ENCODE measurements around the gene TAP2. TPM values are rescaled to one million over a fixed set of nuclear protein-coding genes. Genes with fewer than 3 reads are reported as not detected.

TAP2 gene
- total RNA-seq, 1 experiment from 2014 or later, result 67.8 TPM

GRCh38 chr6:32792901-32793435 lies 45.6 kb downstream of the TAP2 start:
- no peak for DNase-seq (ENCODE audit: low read depth)

GRCh38 chr6:32790306-32790705 lies 48.2 kb downstream of the TAP2 start:
- DNase-seq (ENCODE audit: low read depth), result no peak

Other genes with a start within 250 kb of the TAP2 start
- 0.17 TPM in 1 of 2 replicates, not detected in the other for gene HLA-DRB1, start 248.9 kb downstream of the TAP2 start, total RNA-seq (2014; rRNA removed; shearing (Covaris generic))
- not detected in 2 replicates for gene HLA-DQA1, start 201.3 kb downstream of the TAP2 start, total RNA-seq (2014; rRNA removed; shearing (Covaris generic))
- gene HLA-DQB1, start 172.1 kb downstream of the TAP2 start, total RNA-seq (2014; rRNA removed; shearing (Covaris generic)), result not detected in 2 replicates
- gene HLA-DQA2, start 97.3 kb downstream of the TAP2 start, total RNA-seq (2014; rRNA removed; shearing (Covaris generic)), result not detected in 2 replicates
- gene HLA-DQB2, start 75.2 kb downstream of the TAP2 start, total RNA-seq (2014; rRNA removed; shearing (Covaris generic)), result not detected in 2 replicates
- 5.7 and 6.3 TPM in 2 replicates for gene HLA-DOB, start 21.7 kb downstream of the TAP2 start, total RNA-seq (2014; rRNA removed; shearing (Covaris generic))
- gene PSMB8, start 5.3 kb upstream of the TAP2 start, total RNA-seq (2014; rRNA removed; shearing (Covaris generic)), result 350 and 427 TPM in 2 replicates
- 356 and 472 TPM in 2 replicates for gene TAP1, start 15.0 kb upstream of the TAP2 start, total RNA-seq (2014; rRNA removed; shearing (Covaris generic))
- gene PSMB9, start 15.5 kb upstream of the TAP2 start, total RNA-seq (2014; rRNA removed; shearing (Covaris generic)), result 339 and 412 TPM in 2 replicates
- 5.1 and 8.3 TPM in 2 replicates for gene HLA-DMB, start 102.3 kb upstream of the TAP2 start, total RNA-seq (2014; rRNA removed; shearing (Covaris generic))
- 11.4 and 12.3 TPM in 2 replicates for gene HLA-DMA, start 114.4 kb upstream of the TAP2 start, total RNA-seq (2014; rRNA removed; shearing (Covaris generic))
- gene BRD2, start 129.9 kb upstream of the TAP2 start, total RNA-seq (2014; rRNA removed; shearing (Covaris generic)), result 148 and 223 TPM in 2 replicates
- not detected in 2 replicates for gene HLA-DOA, start 170.9 kb upstream of the TAP2 start, total RNA-seq (2014; rRNA removed; shearing (Covaris generic))
- gene HLA-DPA1, start 234.9 kb upstream of the TAP2 start, total RNA-seq (2014; rRNA removed; shearing (Covaris generic)), result 1.3 and 2.0 TPM in 2 replicates
- gene HLA-DPB1, start 237.3 kb upstream of the TAP2 start, total RNA-seq (2014; rRNA removed; shearing (Covaris generic)), result not detected in 2 replicates

Measured in M059J (cell line).